Neutrophil (primary cell): Measurements from ENCODE around the gene RNF157.
A peak's percentile ranks its signal among the peaks of the same experiment; 100 is the strongest.

Source experiments
- H3K27ac ChIP-seq: fragments of 200-600 bp; sonication (generic); 2 replicates; pipeline ENCODE4 v1.5.1; 2016; ENCODE audit warnings: mild to moderate bottlenecking, moderate library complexity
- H3K27me3 ChIP-seq: fragments of 200-600 bp; sonication (generic); 2 replicates; pipeline ENCODE4 v1.6.0; 2016; ENCODE audit warnings: mild to moderate bottlenecking
- H3K36me3 ChIP-seq: fragments of 200-600 bp; sonication (generic); 2 replicates; pipeline ENCODE4 v1.5.1; 2017
- H3K4me1 ChIP-seq, 2 experiments: fragments of 200-600 bp in 1 of 2; sonication (generic) in 1 of 2; 1 replicate in 1 of 2; 2 replicates in 1 of 2; pipeline versions ENCODE4 v1.5.1 to v1.6.1; 2013 to 2016; ENCODE audit warnings: low read depth in 1 of 2, low read length in 1 of 2, mild to moderate bottlenecking in 1 of 2, moderate library complexity in 1 of 2; ENCODE audit not compliant: control insufficient read depth in 1 of 2, insufficient read depth in 1 of 2
- H3K4me3 ChIP-seq, 2 experiments: fragments of 200-600 bp in 1 of 2; sonication (generic) in 1 of 2; 1 replicate in 1 of 2; 2 replicates in 1 of 2; pipeline ENCODE4 v1.5.1; 2013 to 2016; ENCODE audit warnings: low read depth in 1 of 2, low read length in 1 of 2, mild to moderate bottlenecking in 1 of 2, moderate library complexity in 1 of 2
- H3K9me3 ChIP-seq: fragments of 200-600 bp; sonication (generic); 2 replicates; pipeline ENCODE4 v1.5.1; 2016
- CTCF ChIP-seq: fragments of 200-600 bp; sonication (generic); IDR thresholded peaks from 2 replicates; pipeline ENCODE4 v1.5.1; 2016; ENCODE audit warnings: antibody characterized with exemption

RNF157 gene

GRCh38 chr17:76274112-76274956 lies 34.0 kb upstream of the RNF157 start:
- no peaks in the 10 kb centered on the region for H3K9me3 ChIP-seq
- peaks cover 48 to 53% of the 10 kb centered on the region in 2 experiments for H3K4me1 ChIP-seq
- no peak for TF ChIP-seq CTCF
- H3K27ac ChIP-seq: peak overlapping the region; percentile 96
- no peaks in the 10 kb centered on the region for H3K27me3 ChIP-seq
- H3K36me3 ChIP-seq: peaks cover 21% of the 10 kb centered on the region
- H3K4me3 ChIP-seq: peak overlapping the region in 1 of 2 experiments; percentile 20

GRCh38 chr17:76273445-76274111 lies 33.3 kb upstream of the RNF157 start:
- no peaks in the 10 kb centered on the region for H3K27me3 ChIP-seq
- H3K27ac ChIP-seq: peak overlapping the region; percentile 96
- H3K9me3 ChIP-seq: no peaks in the 10 kb centered on the region
- peak overlapping the region in 1 of 2 experiments; percentile 20 for H3K4me3 ChIP-seq
- peaks cover 55 to 60% of the 10 kb centered on the region in 2 experiments for H3K4me1 ChIP-seq
- peaks cover 28% of the 10 kb centered on the region for H3K36me3 ChIP-seq
- TF ChIP-seq CTCF: no peak

DNA sequence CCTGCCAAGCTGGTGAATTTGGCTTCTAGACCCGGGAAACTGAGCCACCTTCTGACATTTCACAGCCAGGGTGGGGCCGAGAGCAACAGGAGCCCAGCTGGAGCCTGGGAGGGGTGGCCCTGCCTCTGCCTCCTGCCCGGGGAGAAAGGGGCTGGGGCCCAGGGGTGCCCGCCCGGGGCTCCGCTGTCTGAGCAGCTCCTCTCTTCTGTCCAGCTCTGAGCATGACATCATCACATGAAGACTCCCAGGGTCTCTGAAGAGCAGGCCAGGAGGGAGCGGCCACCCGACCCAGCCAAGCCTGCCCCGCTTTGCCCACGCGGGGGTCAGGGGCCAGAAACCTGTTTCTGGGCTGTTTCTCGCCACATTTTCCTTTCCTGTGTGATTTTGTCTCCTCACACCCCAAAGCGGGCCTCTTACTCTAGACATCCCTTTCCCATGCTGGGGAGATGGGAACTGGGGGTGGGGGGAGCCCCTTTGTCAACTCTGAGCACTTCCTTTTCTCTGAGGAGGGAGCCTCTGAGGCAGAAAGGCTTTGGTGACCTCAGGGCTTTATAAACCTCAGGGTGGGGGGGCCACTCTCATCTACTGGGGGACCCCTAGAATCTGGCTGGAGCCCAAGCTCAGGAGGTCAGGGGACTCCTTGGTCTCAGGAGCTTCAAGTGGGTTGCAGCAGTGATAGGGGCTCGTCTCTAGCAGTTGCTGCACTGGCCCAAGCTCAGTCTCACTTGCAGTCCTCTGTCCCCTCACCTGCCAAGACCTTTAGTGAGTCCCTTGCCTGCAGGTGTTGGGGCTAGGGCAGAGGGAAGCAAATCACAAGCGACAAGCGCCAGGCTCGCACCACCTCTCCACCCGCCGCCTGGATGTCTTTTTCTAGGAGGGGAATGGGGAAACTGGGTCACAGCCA lies 32.5 kb upstream of the RNF157 start:
- no peak for TF ChIP-seq CTCF
- H3K36me3 ChIP-seq: peaks cover 33% of the 10 kb centered on the region
- H3K4me3 ChIP-seq: peak overlapping the region; percentile 57 to 63
- no peaks in the 10 kb centered on the region for H3K27me3 ChIP-seq
- H3K27ac ChIP-seq: peak overlapping the region; percentile 96
- peaks cover 62 to 67% of the 10 kb centered on the region in 2 experiments for H3K4me1 ChIP-seq
- no peaks in the 10 kb centered on the region for H3K9me3 ChIP-seq

GRCh38 chr17:76271669-76272540 lies 31.6 kb upstream of the RNF157 start:
- Histone ChIP-seq H3K27ac (peak overlapping the region; percentile 96), H3K4me3 (peak overlapping the region; percentile 57 to 63), H3K9me3 (no peaks in the 10 kb centered on the region), H3K27me3 (no peaks in the 10 kb centered on the region), H3K4me1 (peaks cover 71 to 76% of the 10 kb centered on the region in 2 experiments), H3K36me3 (peaks cover 36% of the 10 kb centered on the region)
- TF ChIP-seq CTCF: no peak
